GM12873 (cell line): Measurements from ENCODE around the gene SMIM41.

Experiments used
- CTCF ChIP-seq: IDR thresholded peaks from 2 replicates; pipeline ENCODE4 v1.5.1; 2012; ENCODE audit warnings: low read depth, mild to moderate bottlenecking, moderate library complexity, low read length, control low read depth; ENCODE audit not compliant: insufficient read depth; ENCODE audit errors: missing control alignments

The SMIM41 gene

DNA sequence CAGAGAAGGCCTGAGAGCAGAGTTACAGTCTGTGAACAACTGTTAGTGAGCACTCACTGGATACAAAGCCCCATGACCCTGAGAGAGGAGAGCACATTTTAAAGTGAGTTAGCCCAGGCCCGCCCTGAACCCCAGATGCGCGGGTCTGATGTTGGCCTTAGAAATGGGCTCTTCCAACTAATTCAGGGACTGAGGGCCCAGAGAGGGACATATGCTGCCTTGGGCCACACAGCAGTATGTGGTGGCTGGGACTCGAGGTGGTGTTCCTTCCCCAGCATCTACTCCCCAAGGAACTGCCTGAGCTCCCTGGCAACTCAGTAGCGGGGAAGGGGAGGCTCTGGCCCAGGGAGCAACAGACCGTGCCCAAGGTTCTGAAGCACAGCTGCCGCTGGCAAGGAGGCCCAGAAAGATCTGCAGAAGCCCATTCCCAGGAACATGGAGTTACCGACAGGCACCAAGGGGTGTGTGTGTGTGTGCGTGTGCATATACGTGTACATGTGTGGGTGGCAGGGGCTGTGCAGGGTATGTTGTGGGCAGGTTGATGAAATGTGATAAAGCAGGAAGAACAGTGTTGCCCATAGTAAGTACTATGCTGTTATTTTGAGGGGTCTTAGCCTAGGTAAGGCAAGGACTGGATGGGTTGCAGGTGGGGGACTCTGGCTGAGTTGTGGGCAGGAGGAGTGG lies 71.8 kb downstream of the SMIM41 start:
- no peak for TF ChIP-seq CTCF

- peak; percentile 74 for TF ChIP-seq CTCF
Measured at GRCh38 chr12:52151837-52152783, 72.6 kb downstream of the SMIM41 start.

GRCh38 chr12:52152905-52153317 lies 73.4 kb downstream of the SMIM41 start:
- TF ChIP-seq CTCF = no peak

GRCh38 chr12:52155048-52155868 lies 75.8 kb downstream of the SMIM41 start:
- TF ChIP-seq CTCF = no peak

DNA sequence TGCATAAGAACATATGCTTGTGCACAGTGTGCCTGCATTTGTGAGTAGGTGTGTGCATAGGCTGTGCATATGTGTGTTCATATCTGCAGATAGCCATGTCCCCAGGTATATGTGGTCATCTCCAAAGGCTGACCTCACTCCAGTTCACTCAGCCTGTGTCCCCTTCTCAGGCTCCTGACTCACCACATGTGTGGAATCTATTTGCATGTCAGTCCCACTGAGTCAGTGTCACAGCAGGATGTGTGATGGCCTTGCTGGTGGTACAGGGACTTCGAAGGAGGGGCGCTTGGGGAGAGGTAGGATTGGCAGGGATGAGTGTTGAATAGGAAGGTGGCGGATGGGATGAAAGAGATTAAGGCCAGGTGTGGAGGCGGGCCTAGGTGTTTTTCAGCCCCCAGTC lies 76.8 kb downstream of the SMIM41 start:
- no peak for TF ChIP-seq CTCF

GRCh38 chr12:52156757-52157565 lies 77.5 kb downstream of the SMIM41 start:
- peak; percentile 95 for TF ChIP-seq CTCF
